K562 (cell line): Measurements from ENCODE around the gene HSD17B1. TPM values are rescaled to one million over a fixed set of nuclear protein-coding genes. Genes with fewer than 3 reads are reported as not detected.
A peak's percentile ranks its signal among the peaks of the same experiment; 100 is the strongest.

Source experiments
- ATF2 ChIP-seq: sonication (generic); formaldehyde crosslinking; IDR thresholded peaks from 2 replicates; pipeline ENCODE4 v1.8.1; 2022; ENCODE audit warnings: missing genetic modification reagents
- CREB1 ChIP-seq, 2 experiments: sonication (generic) in 1 of 2; formaldehyde crosslinking in 1 of 2; IDR thresholded peaks; 2 replicates each; pipeline versions ENCODE4 v1.6.1 to v1.8.0; 2012 to 2022; ENCODE audit warnings: inconsistent platforms in 1 of 2, mild to moderate bottlenecking in 1 of 2, missing genetic modification reagents in 1 of 2, moderate library complexity in 1 of 2
- GABPA ChIP-seq: fragments of 200-800 bp; sonication (Bioruptor generic); conservative IDR thresholded peaks from 2 replicates; pipeline ENCODE4 v1.6.1; 2016; ENCODE audit warnings: low read depth, missing genetic modification characterization, missing compliant biosample characterization
- HBP1 ChIP-seq: fragments of 450-650 bp; formaldehyde crosslinking; IDR thresholded peaks from 2 replicates; pipeline ENCODE4 v1.4.0; 2022; ENCODE audit warnings: missing genetic modification characterization
- HCFC1 ChIP-seq: IDR thresholded peaks from 2 replicates; pipeline ENCODE4 v1.6.1; 2012; ENCODE audit warnings: low read depth, low read length, improper control_type of control experiment
- HDAC2 ChIP-seq: fragments of 450-650 bp; IDR thresholded peaks from 2 replicates; pipeline ENCODE4 v1.6.1; 2016; ENCODE audit warnings: mild to moderate bottlenecking
- KDM4B ChIP-seq, 2 experiments: fragments of 450-650 bp in 1 of 2; sonication (generic) in 1 of 2; IDR thresholded peaks; 2 replicates each; pipeline ENCODE4 v1.6.1; 2016 to 2017; ENCODE audit warnings: borderline replicate concordance in 2 of 2, antibody characterized with exemption in 1 of 2, low read depth in 1 of 2, mild to moderate bottlenecking in 1 of 2
- SMARCA4 ChIP-seq: fragments of 450-650 bp; IDR thresholded peaks from 2 replicates; pipeline ENCODE4 v1.6.1; 2016
- TEAD4 ChIP-seq, 2 experiments: sonication (generic) in 1 of 2; formaldehyde crosslinking in 1 of 2; IDR thresholded peaks; 2 replicates each; pipeline versions ENCODE4 v1.6.1 to v1.8.0; 2012 to 2022; ENCODE audit warnings: borderline replicate concordance in 1 of 2, inconsistent platforms in 1 of 2, low read length in 1 of 2, mild to moderate bottlenecking in 1 of 2, missing genetic modification reagents in 1 of 2
- ZNF124 ChIP-seq: sonication (generic); formaldehyde crosslinking; IDR thresholded peaks from 2 replicates; pipeline ENCODE4 v1.8.1; 2022; ENCODE audit warnings: missing genetic modification reagents
- ZNF507 ChIP-seq: conservative IDR thresholded peaks from 2 replicates; pipeline ENCODE4 v1.6.1; 2017; ENCODE audit warnings: missing genetic modification characterization, missing compliant biosample characterization
- polyA plus RNA-seq, 8 experiments: library from polyadenylated mRNA; depleted of rRNA in 4 of 8; stranded (reverse) in 5 of 8; unstranded in 3 of 8; fragments of >200 nt; fragmentation: Nextera tagmentation in 2 of 8; fragmentation: Illumina TruSeq in 1 of 8; extraction: Ambion mirVana in 2 of 8; extraction: Trizol in 1 of 8; gene quantifications; 2 replicates each; pipeline versions ENCODE4 v1.2.1 to v1.2.3, GENCODE V29; 2011 to 2014; ENCODE audit warnings: inconsistent platforms in 1 of 8, missing spikeins in 1 of 8
- total RNA-seq, 7 experiments: library from RNA; depleted of rRNA in 6 of 7; stranded (reverse); fragments of >200 nt in 6 of 7; fragmentation: Illumina TruSeq in 2 of 7; extraction: Trizol in 2 of 7; gene quantifications; 2 replicates each; pipeline versions ENCODE4 v1.2.1 to v1.2.3, GENCODE V29; 2011 to 2021; ENCODE audit warnings: low replicate concordance in 1 of 7
- TF ChIP-seq, protein P1 (sequence below): fragments of 450-650 bp; formaldehyde crosslinking; IDR thresholded peaks from 2 replicates; pipeline ENCODE4 v1.4.0; 2020; ENCODE audit warnings: mild to moderate bottlenecking
- TF ChIP-seq, protein P2 (sequence below): fragments of 450-650 bp; formaldehyde crosslinking; IDR thresholded peaks from 2 replicates; pipeline ENCODE4 v1.4.0; 2022; ENCODE audit warnings: missing genetic modification characterization

The HSD17B1 gene
- total and polyA plus RNA-seq, 9 of the 15 experiments (the other 6 are each of a cell fraction or from before 2014, with no cell fraction given): 0.55 to 21.1 (median 3.6) TPM

DNA sequence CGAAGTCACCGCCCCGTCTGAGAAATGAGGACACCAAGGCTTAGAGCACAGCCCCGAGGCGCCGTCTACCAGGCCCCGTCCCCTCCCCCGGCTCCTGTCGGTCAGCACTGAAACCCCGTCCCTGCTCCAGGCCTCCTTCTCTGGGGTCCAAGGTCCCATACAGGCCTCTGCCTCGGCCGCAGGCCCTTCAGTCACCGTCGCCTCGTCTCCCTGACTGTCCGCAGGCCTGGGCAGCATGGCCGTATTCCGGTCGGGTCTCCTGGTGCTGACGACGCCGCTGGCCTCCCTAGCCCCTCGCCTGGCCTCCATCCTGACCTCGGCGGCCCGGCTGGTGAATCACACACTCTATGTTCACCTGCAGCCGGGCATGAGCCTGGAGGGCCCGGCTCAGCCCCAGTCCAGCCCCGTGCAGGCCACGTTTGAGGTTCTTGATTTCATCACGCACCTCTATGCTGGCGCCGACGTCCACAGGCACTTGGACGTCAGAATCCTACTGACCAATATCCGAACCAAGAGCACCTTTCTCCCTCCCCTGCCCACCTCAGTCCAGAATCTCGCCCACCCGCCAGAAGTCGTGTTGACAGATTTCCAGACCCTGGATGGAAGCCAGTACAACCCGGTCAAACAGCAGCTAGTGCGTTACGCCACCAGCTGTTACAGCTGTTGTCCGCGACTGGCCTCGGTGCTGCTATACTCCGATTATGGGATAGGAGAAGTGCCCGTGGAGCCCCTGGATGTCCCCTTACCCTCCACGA lies 9.8 kb downstream of the HSD17B1 start (continued):
- TF ChIP-seq, protein P1, sequence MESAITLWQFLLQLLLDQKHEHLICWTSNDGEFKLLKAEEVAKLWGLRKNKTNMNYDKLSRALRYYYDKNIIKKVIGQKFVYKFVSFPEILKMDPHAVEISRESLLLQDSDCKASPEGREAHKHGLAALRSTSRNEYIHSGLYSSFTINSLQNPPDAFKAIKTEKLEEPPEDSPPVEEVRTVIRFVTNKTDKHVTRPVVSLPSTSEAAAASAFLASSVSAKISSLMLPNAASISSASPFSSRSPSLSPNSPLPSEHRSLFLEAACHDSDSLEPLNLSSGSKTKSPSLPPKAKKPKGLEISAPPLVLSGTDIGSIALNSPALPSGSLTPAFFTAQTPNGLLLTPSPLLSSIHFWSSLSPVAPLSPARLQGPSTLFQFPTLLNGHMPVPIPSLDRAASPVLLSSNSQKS: no peak
- TF ChIP-seq ATF2 (CRISPR knock-in tag): no peak
- no peak for TF ChIP-seq CREB1 (IDR thresholded peaks at IDR 0.05)
- 0 out of 2 replicates have a peak, but pooled peaks have one; percentile 38 for TF ChIP-seq CREB1 (CRISPR knock-in tag; IDR thresholded peaks at IDR 0.05)
- TF ChIP-seq, protein P2, sequence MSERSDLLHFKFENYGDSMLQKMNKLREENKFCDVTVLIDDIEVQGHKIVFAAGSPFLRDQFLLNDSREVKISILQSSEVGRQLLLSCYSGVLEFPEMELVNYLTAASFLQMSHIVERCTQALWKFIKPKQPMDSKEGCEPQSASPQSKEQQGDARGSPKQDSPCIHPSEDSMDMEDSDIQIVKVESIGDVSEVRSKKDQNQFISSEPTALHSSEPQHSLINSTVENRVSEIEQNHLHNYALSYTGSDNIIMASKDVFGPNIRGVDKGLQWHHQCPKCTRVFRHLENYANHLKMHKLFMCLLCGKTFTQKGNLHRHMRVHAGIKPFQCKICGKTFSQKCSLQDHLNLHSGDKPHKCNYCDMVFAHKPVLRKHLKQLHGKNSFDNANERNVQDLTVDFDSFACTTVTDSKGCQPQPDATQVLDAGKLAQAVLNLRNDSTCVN (CRISPR knock-in tag): no peak
- no peak for TF ChIP-seq TEAD4 (IDR thresholded peaks at IDR 0.05; ENCODE audit: low read length)
- TF ChIP-seq TEAD4 (CRISPR knock-in tag; IDR thresholded peaks at IDR 0.05; ENCODE audit: borderline replicate concordance): no peak
- TF ChIP-seq KDM4B (IDR thresholded peaks at IDR 0.05; ENCODE audit: borderline replicate concordance in 2 of 2, low read depth in 1 of 2): no peak
- TF ChIP-seq ZNF507 (tag): no peak
- no peak for TF ChIP-seq ZNF124 (CRISPR knock-in tag)
- no peak for TF ChIP-seq HCFC1
- TF ChIP-seq HBP1 (CRISPR knock-in tag): no peak
- TF ChIP-seq HDAC2: 0 out of 2 replicates have a peak, but pooled peaks have one; percentile 10
- no peak for TF ChIP-seq SMARCA4
- no peak for TF ChIP-seq GABPA
